Activated naive CD8-positive, alpha-beta T cell (primary cell): ENCODE measurements around the gene PCBD2.

Source experiments
- H3K27ac Mint-ChIP-seq: one replicate; pipeline ENCODE4 v1.8.0; 2021; ENCODE audit warnings: mixed read lengths
- H3K27me3 Mint-ChIP-seq: one replicate; pipeline ENCODE4 v1.8.0; 2021; ENCODE audit warnings: mixed read lengths
- H3K36me3 Mint-ChIP-seq: one replicate; pipeline ENCODE4 v1.8.0; 2021; ENCODE audit warnings: mixed read lengths
- H3K4me1 Mint-ChIP-seq: one replicate; pipeline ENCODE4 v1.8.0; 2021; ENCODE audit warnings: low read depth, mixed read lengths
- H3K4me3 Mint-ChIP-seq: one replicate; pipeline ENCODE4 v1.8.0; 2021; ENCODE audit warnings: mild to moderate bottlenecking, mixed read lengths
- H3K9me3 Mint-ChIP-seq: one replicate; pipeline ENCODE4 v1.8.0; 2021; ENCODE audit warnings: low read depth, mixed read lengths

Gene PCBD2

GRCh38 chr5:134920848-134921575 is 16.1 kb downstream of the PCBD2 start:
- H3K4me1 Mint-ChIP-seq, result peaks cover 12% of the 10 kb centered on the region
- peak overlapping the region; percentile 1 for H3K27ac Mint-ChIP-seq
- no peak overlapping the region for H3K4me3 Mint-ChIP-seq
- peaks cover 13% of the 10 kb centered on the region for H3K36me3 Mint-ChIP-seq
- no peaks in the 10 kb centered on the region for H3K27me3 Mint-ChIP-seq
- no peaks in the 10 kb centered on the region for H3K9me3 Mint-ChIP-seq

GRCh38 chr5:134932508-134932907 is 27.6 kb downstream of the PCBD2 start:
- H3K4me1 Mint-ChIP-seq, result no peaks in the 10 kb centered on the region

GRCh38 chr5:134934202-134934601 is 29.3 kb downstream of the PCBD2 start:
- no peaks in the 10 kb centered on the region for H3K9me3 Mint-ChIP-seq
- no peaks in the 10 kb centered on the region for H3K27me3 Mint-ChIP-seq
- no peaks in the 10 kb centered on the region for H3K4me1 Mint-ChIP-seq
- no peak overlapping the region for H3K4me3 Mint-ChIP-seq
- H3K27ac Mint-ChIP-seq, result no peak overlapping the region
- H3K36me3 Mint-ChIP-seq, result peaks cover 8% of the 10 kb centered on the region

More at GRCh38 chr5:134932508-134932907, 27.6 kb downstream of the PCBD2 start:
- H3K27ac Mint-ChIP-seq, result no peak overlapping the region
- no peaks in the 10 kb centered on the region for H3K27me3 Mint-ChIP-seq
- H3K36me3 Mint-ChIP-seq, result peaks cover 13% of the 10 kb centered on the region
- H3K9me3 Mint-ChIP-seq, result no peaks in the 10 kb centered on the region
- H3K4me3 Mint-ChIP-seq, result no peak overlapping the region

DNA sequence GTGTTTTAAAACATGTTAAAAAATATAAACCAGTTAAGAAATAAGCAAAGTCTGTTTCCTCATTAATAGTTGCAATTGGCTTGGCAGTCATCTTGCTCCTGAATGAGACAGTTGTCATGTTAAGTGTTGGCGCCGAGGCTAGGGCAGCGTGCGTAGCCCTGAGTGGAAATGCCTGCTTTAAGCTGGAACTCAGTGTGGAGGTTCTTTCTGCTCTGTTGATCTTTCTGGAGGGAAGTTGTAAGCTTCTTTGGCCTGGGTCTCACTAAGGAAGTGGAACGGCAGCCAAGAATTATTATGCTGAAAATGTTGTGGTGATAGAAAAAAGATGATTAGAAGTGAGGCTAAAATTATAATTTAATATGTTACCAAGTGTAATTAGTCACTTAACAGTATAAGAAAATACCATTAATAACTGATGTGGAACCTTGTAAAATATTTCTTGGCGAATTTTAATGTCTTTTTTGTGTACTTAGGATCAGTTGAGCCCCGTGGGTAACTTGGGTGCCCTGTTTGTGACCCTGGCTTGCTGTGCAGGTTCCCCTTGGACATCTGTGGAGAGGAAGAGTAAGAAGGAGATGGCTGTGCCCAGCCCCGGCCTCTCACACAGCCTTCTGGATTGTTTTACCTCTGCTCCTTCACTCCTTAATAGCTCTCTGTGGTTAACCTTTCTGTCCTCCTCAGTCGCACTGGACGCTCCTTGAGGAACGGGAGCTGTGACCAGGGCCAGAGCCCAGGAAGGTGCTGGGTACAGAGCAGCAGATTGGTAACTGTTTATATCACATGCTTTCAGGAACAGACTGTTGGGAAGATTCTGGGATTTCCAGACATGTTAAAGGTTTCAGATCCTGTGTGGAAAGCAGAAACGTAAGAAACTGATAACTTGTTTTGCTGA is 31.0 kb downstream of the PCBD2 start:
- Mint-ChIP-seq H3K9me3 (no peaks in the 10 kb centered on the region), H3K4me3 (no peak overlapping the region), H3K36me3 (peaks cover 6% of the 10 kb centered on the region), H3K4me1 (no peaks in the 10 kb centered on the region), H3K27me3 (no peaks in the 10 kb centered on the region), H3K27ac (no peak overlapping the region)

DNA sequence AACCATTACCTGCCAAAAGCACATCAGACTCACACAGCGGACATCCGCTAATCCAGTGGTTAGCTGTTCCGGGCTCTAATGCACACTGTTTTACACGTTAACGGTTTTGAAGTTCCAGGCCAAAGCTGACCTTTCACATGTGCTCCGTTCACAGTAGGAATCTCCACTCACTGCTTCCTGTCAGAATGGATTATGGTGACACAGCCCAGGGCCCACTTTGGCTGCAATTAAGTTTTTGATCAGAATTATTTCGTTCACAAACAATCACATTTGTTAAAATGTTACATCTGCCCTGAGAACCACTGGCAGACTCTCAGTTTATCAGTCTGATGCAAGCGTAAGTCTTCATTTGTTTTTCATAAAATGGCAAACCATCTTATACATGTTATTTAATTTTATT is 32.6 kb downstream of the PCBD2 start:
- Mint-ChIP-seq H3K4me1 (no peaks in the 10 kb centered on the region), H3K27ac (no peak overlapping the region), H3K9me3 (no peaks in the 10 kb centered on the region), H3K27me3 (no peaks in the 10 kb centered on the region), H3K4me3 (no peak overlapping the region), H3K36me3 (peaks cover 2% of the 10 kb centered on the region)

GRCh38 chr5:134938030-134938429 is 33.1 kb downstream of the PCBD2 start:
- no peak overlapping the region for H3K27ac Mint-ChIP-seq
- H3K36me3 Mint-ChIP-seq, result peaks cover 2% of the 10 kb centered on the region
- H3K27me3 Mint-ChIP-seq, result no peaks in the 10 kb centered on the region
- no peaks in the 10 kb centered on the region for H3K4me1 Mint-ChIP-seq
- no peaks in the 10 kb centered on the region for H3K9me3 Mint-ChIP-seq
- no peak overlapping the region for H3K4me3 Mint-ChIP-seq

DNA sequence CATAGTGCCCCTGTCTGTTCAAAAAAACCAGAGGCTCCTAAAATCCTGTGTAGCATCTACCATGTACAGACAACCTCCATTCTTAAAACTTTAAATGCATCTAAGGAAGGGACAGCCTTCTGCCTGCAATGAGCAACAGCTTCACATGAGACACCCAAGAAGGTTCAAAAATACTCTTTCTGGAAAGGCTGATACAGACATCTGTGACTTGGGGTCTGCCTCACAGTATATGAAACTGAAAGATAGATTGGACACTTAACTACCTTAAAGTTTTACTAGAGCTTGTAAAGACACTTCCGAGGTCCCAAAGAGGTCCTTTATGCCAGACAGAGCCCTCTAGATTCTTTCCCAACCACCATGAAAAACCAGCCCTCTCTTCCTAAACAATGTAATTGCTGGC is 34.6 kb downstream of the PCBD2 start:
- Mint-ChIP-seq H3K36me3 (peaks cover 2% of the 10 kb centered on the region), H3K27me3 (no peaks in the 10 kb centered on the region), H3K9me3 (no peaks in the 10 kb centered on the region), H3K4me3 (no peak overlapping the region), H3K27ac (no peak overlapping the region), H3K4me1 (no peaks in the 10 kb centered on the region)

DNA sequence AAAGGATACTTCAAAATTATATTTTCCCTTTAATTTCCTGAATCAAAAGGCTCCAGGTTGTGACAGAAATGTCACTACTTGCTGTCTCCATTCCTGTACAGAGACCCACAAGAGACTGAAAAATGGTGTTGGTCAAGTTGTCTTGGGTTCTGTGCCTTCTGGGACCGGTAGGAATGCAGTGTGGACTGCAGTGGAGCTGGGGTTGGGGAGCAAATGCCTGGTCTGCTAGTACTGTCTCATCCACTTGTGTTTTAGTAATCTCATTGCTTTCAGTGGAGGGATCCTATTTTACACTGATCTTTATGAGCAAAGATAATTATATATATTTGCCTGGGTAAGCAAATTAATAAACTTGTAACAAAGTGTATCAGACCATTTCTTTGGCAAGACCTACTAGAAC is 38.6 kb downstream of the PCBD2 start:
- Mint-ChIP-seq H3K4me3 (no peak overlapping the region), H3K4me1 (no peaks in the 10 kb centered on the region), H3K27me3 (no peaks in the 10 kb centered on the region), H3K27ac (no peak overlapping the region), H3K36me3 (peaks cover 2% of the 10 kb centered on the region), H3K9me3 (no peaks in the 10 kb centered on the region)

- no peaks in the 10 kb centered on the region for H3K9me3 Mint-ChIP-seq
- no peak overlapping the region for H3K4me3 Mint-ChIP-seq
- no peak overlapping the region for H3K27ac Mint-ChIP-seq
- peaks cover 2% of the 10 kb centered on the region for H3K36me3 Mint-ChIP-seq
- no peaks in the 10 kb centered on the region for H3K4me1 Mint-ChIP-seq
- H3K27me3 Mint-ChIP-seq, result no peaks in the 10 kb centered on the region
These were observed 39.7 kb downstream of the PCBD2 start for GRCh38 chr5:134944630-134945029.

- Mint-ChIP-seq H3K4me1 (no peaks in the 10 kb centered on the region), H3K4me3 (no peak overlapping the region), H3K27me3 (no peaks in the 10 kb centered on the region), H3K9me3 (no peaks in the 10 kb centered on the region), H3K36me3 (peaks cover 4% of the 10 kb centered on the region), H3K27ac (no peak overlapping the region)
These were observed 40.1 kb downstream of the PCBD2 start for GRCh38 chr5:134945041-134945440.

GRCh38 chr5:134948911-134949310 is 44.0 kb downstream of the PCBD2 start:
- Mint-ChIP-seq H3K4me3 (no peak overlapping the region), H3K9me3 (no peaks in the 10 kb centered on the region), H3K4me1 (no peaks in the 10 kb centered on the region), H3K27me3 (no peaks in the 10 kb centered on the region), H3K27ac (no peak overlapping the region), H3K36me3 (peaks cover 5% of the 10 kb centered on the region)

- Mint-ChIP-seq H3K4me1 (no peaks in the 10 kb centered on the region), H3K27ac (no peak overlapping the region), H3K27me3 (no peaks in the 10 kb centered on the region), H3K9me3 (peaks cover 3% of the 10 kb centered on the region), H3K4me3 (no peak overlapping the region), H3K36me3 (peaks cover 7% of the 10 kb centered on the region)
These were observed 44.4 kb downstream of the PCBD2 start for GRCh38 chr5:134949316-134949715.

DNA sequence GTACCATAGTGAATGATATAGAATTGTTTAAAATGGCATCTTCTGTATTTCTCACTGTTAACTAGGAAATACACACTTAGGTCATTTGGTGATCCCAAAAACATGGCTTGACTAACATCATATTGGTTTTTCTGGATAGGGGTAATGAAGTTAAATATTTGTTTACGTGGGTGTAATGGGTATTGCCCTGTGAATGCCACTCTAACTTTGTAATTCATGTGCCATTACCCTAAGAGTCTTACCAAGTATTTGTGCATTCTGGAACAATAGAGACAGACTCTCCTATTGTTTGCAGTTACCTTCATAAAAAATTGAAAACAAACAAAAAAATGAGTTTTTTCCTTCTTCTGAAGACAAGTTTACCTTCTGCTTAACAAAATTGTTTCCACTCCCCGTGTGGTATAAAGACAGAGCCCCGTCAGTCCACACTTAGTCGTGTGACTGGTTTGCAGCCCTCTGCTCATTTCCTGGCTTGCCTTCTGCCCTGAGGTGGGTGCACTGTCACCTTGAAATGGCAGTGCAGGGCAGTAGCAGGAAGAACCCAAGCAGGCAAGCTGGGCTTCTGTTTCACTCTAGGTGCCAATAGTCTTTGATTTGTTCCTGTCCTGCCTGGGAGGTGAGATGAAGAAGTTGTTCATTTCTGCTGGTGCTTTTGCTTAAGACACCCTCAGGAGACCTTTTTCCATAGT is 53.1 kb downstream of the PCBD2 start:
- Mint-ChIP-seq H3K4me1 (peaks cover 5% of the 10 kb centered on the region), H3K9me3 (peaks cover 7% of the 10 kb centered on the region), H3K27me3 (no peaks in the 10 kb centered on the region), H3K36me3 (peaks cover 13% of the 10 kb centered on the region), H3K4me3 (no peak overlapping the region), H3K27ac (no peak overlapping the region)

DNA sequence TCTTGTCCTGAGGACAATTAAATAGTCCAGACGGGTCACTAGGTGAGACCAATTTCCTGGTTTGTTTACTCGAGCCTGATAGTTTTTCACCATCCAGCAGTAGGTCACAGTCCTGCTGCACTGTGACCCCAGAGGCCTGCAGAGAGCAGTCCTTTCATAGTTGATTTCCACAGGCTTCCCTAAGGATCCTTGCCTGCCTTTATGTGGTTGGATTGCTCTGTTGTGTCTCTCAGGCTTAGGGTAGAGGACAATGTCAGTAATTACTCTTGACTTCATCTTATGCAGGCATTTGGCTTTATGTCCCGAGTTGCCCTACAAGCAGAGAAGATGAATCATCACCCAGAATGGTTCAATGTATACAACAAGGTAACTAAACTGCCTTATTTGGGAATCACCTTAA is 53.8 kb downstream of the PCBD2 start:
- Mint-ChIP-seq H3K4me1 (peaks cover 11% of the 10 kb centered on the region), H3K27me3 (no peaks in the 10 kb centered on the region), H3K4me3 (no peak overlapping the region), H3K36me3 (peaks cover 13% of the 10 kb centered on the region), H3K9me3 (peaks cover 7% of the 10 kb centered on the region), H3K27ac (no peak overlapping the region)

GRCh38 chr5:134963098-134963497 is 58.2 kb downstream of the PCBD2 start:
- no peaks in the 10 kb centered on the region for H3K27me3 Mint-ChIP-seq
- no peaks in the 10 kb centered on the region for H3K9me3 Mint-ChIP-seq
- peaks cover 17% of the 10 kb centered on the region for H3K36me3 Mint-ChIP-seq
- no peak overlapping the region for H3K4me3 Mint-ChIP-seq
- peak overlapping the region; percentile 23 for H3K27ac Mint-ChIP-seq
- peaks cover 29% of the 10 kb centered on the region for H3K4me1 Mint-ChIP-seq
